IMR-90 (cell line): ENCODE results near the gene MAN2B1. TPM values are rescaled to one million over a fixed set of nuclear protein-coding genes. Genes with fewer than 3 reads are reported as not detected.
A peak's percentile ranks its signal among the peaks of the same experiment; 100 is the strongest.

Experiments
- ATAC-seq: fragments of 200-7000 bp; cut with Tn5 transposase; 2 replicates; pipeline ENCODE4 v1.9.1; 2020; ENCODE audit warnings: low read depth, mild to moderate bottlenecking, moderate library complexity
- BruUV-seq: library from RNA; stranded (reverse); fragments of 400-500 nt; replicated peaks from 2 replicates; lab custom pipeline; 2021; lab: Mats Ljungman, UMichigan
- CTCF ChIA-PET: fragments of 300-600 bp; formaldehyde crosslinking; extraction: SDS; loops from one replicate; lab custom pipeline; 2021; ENCODE audit warnings: antibody characterized with exemption; lab: Yijun Ruan, JAX
- POLR2A ChIA-PET: fragments of 300-600 bp; sonication (Branson Sonifier 250); formaldehyde crosslinking; loops from one replicate; lab custom pipeline; 2022; ENCODE audit warnings: antibody characterized with exemption; ENCODE audit not compliant: unreplicated experiment; lab: Charles Lee
- DNase-seq: peaks from one replicate; pipeline ENCODE4 v3.0.0; 2013
- H2AFZ ChIP-seq: replicated peaks from 2 replicates; pipeline ENCODE3; 2013; ENCODE audit warnings: low read length, mild to moderate bottlenecking; ENCODE audit not compliant: poor library complexity
- H2AK5ac ChIP-seq: 2 replicates; pipeline ENCODE4 v1.6.1; 2013; ENCODE audit warnings: low read depth, low read length, inconsistent platforms
- H2AK9ac ChIP-seq: replicated peaks from 2 replicates; pipeline ENCODE3; 2013; ENCODE audit warnings: mild to moderate bottlenecking, low read depth, low read length, moderate library complexity; ENCODE audit not compliant: poor library complexity
- H2BK120ac ChIP-seq: 2 replicates; pipeline ENCODE4 v1.6.1; 2013; ENCODE audit warnings: low read depth, low read length, inconsistent platforms
- H2BK15ac ChIP-seq: 3 replicates; pipeline ENCODE4 v1.6.1; 2013; ENCODE audit warnings: low read depth, low read length, inconsistent platforms
- H2BK20ac ChIP-seq: 2 replicates; pipeline ENCODE4 v1.6.1; 2013; ENCODE audit warnings: low read depth, mild to moderate bottlenecking, inconsistent platforms, low read length, moderate library complexity
- H2BK5ac ChIP-seq: 2 replicates; pipeline ENCODE4 v1.6.1; 2013; ENCODE audit warnings: mild to moderate bottlenecking, low read depth, low read length, inconsistent platforms; ENCODE audit not compliant: poor library complexity, severe bottlenecking
- H3K14ac ChIP-seq: replicated peaks from 2 replicates; pipeline ENCODE4 v1.6.1; 2013; ENCODE audit warnings: low read depth, low read length, inconsistent platforms
- H3K18ac ChIP-seq: 2 replicates; pipeline ENCODE4 v1.6.1; 2013; ENCODE audit warnings: low read depth, low read length, control low read depth
- H3K23ac ChIP-seq: 2 replicates; pipeline ENCODE4 v1.6.1; 2013; ENCODE audit warnings: low read depth, low read length, inconsistent platforms
- H3K27ac ChIP-seq: 2 replicates; pipeline ENCODE4 v1.5.1; 2013; ENCODE audit warnings: mild to moderate bottlenecking, control low read depth, low read length; ENCODE audit not compliant: insufficient read depth
- H3K27me3 ChIP-seq: 2 replicates; pipeline ENCODE4 v1.6.1; 2013; ENCODE audit warnings: low read length; ENCODE audit not compliant: control insufficient read depth, insufficient read depth
- H3K36me3 ChIP-seq: 2 replicates; pipeline ENCODE4 v1.6.1; 2013; ENCODE audit warnings: low read length, mixed read lengths; ENCODE audit not compliant: control insufficient read depth, insufficient read depth
- H3K4ac ChIP-seq: 2 replicates; pipeline ENCODE4 v1.6.1; 2013; ENCODE audit warnings: low read depth, low read length, inconsistent platforms
- H3K4me1 ChIP-seq: 2 replicates; pipeline ENCODE4 v1.6.1; 2013; ENCODE audit warnings: low read length, mixed read lengths; ENCODE audit not compliant: control insufficient read depth, insufficient read depth
- H3K4me2 ChIP-seq: 2 replicates; pipeline ENCODE4 v1.6.1; 2013; ENCODE audit warnings: low read depth, mild to moderate bottlenecking, control low read depth, low read length, moderate library complexity
- H3K4me3 ChIP-seq: 2 replicates; pipeline ENCODE4 v1.5.1; 2013; ENCODE audit warnings: low read depth, mild to moderate bottlenecking, control low read depth, low read length, moderate library complexity; ENCODE audit not compliant: insufficient read depth
- H3K56ac ChIP-seq: 2 replicates; pipeline ENCODE4 v1.6.1; 2013; ENCODE audit warnings: low read length, inconsistent platforms; ENCODE audit not compliant: insufficient read depth; ENCODE audit errors: extremely low read depth
- H3K79me1 ChIP-seq, 2 experiments: 2 replicates each; pipeline ENCODE4 v1.6.1; 2013; ENCODE audit warnings: low read length in 2 of 2, inconsistent platforms in 1 of 2, low read depth in 1 of 2
- H3K9ac ChIP-seq: 2 replicates; pipeline ENCODE4 v1.6.1; 2013; ENCODE audit warnings: low read depth, low read length, control low read depth
- H3K9me1 ChIP-seq: 2 replicates; pipeline ENCODE4 v1.6.1; 2013; ENCODE audit warnings: low read length, inconsistent platforms; ENCODE audit not compliant: insufficient read depth
- H3K9me3 ChIP-seq: 2 replicates; pipeline ENCODE4 v1.6.1; 2013; ENCODE audit warnings: low read length; ENCODE audit not compliant: control insufficient read depth, insufficient read depth
- H4K20me1 ChIP-seq: 2 replicates; pipeline ENCODE4 v1.6.1; 2013; ENCODE audit warnings: low read length, inconsistent platforms; ENCODE audit not compliant: insufficient read depth
- H4K5ac ChIP-seq: 2 replicates; pipeline ENCODE4 v1.6.1; 2013; ENCODE audit warnings: mild to moderate bottlenecking, low read depth, low read length, control low read depth
- H4K8ac ChIP-seq, 2 experiments: 2 replicates each; pipeline ENCODE4 v1.6.1; 2013; ENCODE audit warnings: low read depth in 2 of 2, low read length in 2 of 2, control low read depth in 1 of 2, inconsistent platforms in 1 of 2
- H4K91ac ChIP-seq: 2 replicates; pipeline ENCODE4 v1.6.1; 2013; ENCODE audit warnings: low read depth, low read length, inconsistent platforms; ENCODE audit not compliant: insufficient read depth
- CEBPB ChIP-seq: IDR thresholded peaks from 2 replicates; pipeline ENCODE4 v1.6.1; 2012; ENCODE audit warnings: low read depth, low read length, improper control_type of control experiment
- MAFK ChIP-seq: IDR thresholded peaks from 2 replicates; pipeline ENCODE4 v1.6.1; 2012; ENCODE audit warnings: low read depth, low read length, improper control_type of control experiment
- WGBS, 2 experiments: methylation state at CpG; one replicate each; pipeline versions ENCODE4 v1.1.5 to v1.1.7; 2013; ENCODE audit warnings: missing lambda C conversion rate in 2 of 2; ENCODE audit not compliant: insufficient read length in 1 of 2; ENCODE audit errors: extremely low coverage in 2 of 2; 5-methylcytosine and 5-hydroxymethylcytosine counted together
- dilution Hi-C: fragments of 300-500 bp; cut with HindIII; formaldehyde crosslinking; loops from one replicate; pipeline ENCODE4 v1.14.3; 2018; ENCODE audit warnings: low sequenced_read_pairs; ENCODE audit not compliant: unreplicated experiment
- in situ Hi-C: fragments of 300-500 bp; cut with MboI; formaldehyde crosslinking; loops from 3 replicates; pipeline ENCODE4 v1.14.3; 2019; ENCODE audit warnings: low sequenced_read_pairs, inconsistent platforms, mixed read lengths
- intact Hi-C: fragments of 100-400 bp; cut with micrococcal nuclease; formaldehyde crosslinking; loops from 2 replicates; pipeline ENCODE4 v1.10.0; 2022
- microRNA-seq, 2 experiments: library from miRNA; stranded (forward) in 1 of 2; unstranded in 1 of 2; fragments of 10-50 nt in 1 of 2; fragments of <30 nt in 1 of 2; gene quantifications in 1 of 2; microRNA quantifications in 1 of 2; one replicate each; pipeline versions ENCODE3 to v1.1.0; 2013 to 2020; ENCODE audit not compliant: insufficient read depth in 1 of 2, insufficient read length in 1 of 2, unreplicated experiment in 1 of 2
- polyA plus RNA-seq, 3 experiments: library from polyadenylated mRNA; depleted of rRNA; stranded (reverse); fragments of >200 nt; gene quantifications; 2 replicates each; pipeline ENCODE4 v1.2.3, GENCODE V29; 2012; ENCODE audit warnings: low replicate concordance in 1 of 3
- small RNA-seq, 5 experiments: library from RNA; depleted of rRNA; stranded (forward); fragments of <200 nt; gene quantifications; one replicate each; pipeline ENCODE3, GENCODE V24; 2012
- total RNA-seq: library from RNA; depleted of rRNA; stranded (reverse); fragments of >200 nt; gene quantifications from 2 replicates; pipeline ENCODE4 v1.2.3, GENCODE V29; 2012; rRNA removed

Gene MAN2B1
- total and polyA plus RNA-seq, 2 of the 4 experiments (the other 2 are of a cell fraction), result 10.4 to 55.4 TPM

DNA sequence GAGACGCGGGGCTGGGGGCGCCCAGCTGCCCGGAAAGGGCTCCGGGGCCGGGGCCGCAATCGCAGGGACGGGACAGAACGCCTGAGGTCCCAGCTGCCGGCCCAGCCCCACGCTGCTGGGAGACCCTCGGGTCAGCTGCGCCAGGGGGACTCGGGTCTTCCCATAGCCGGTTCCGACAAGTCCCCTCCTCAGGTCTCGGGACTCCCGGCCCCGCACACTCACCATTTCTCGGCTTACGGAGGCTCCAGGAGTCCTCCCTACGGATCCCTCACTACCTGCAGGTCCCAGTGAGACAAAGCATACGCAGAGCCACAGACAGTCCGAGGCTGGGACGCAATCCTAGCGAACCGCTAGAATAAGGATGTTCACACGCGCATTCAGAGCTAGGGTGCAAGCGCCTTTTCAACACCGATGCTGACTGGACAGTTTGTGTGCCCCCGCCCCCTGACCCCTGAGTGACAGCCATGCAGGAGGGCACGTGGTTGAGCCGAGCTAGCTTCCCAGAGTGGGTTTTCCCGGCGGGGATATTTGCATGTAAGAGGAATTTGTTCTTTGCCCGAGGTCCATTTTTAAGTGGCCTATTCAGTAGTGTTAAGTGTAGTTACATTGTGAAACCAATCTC, 69.5 kb downstream of the MAN2B1 start:
- H4K5ac ChIP-seq, result no peak overlapping the region
- no peaks in the 10 kb centered on the region for H3K4me1 ChIP-seq
- H4K8ac ChIP-seq, result no peak overlapping the region
- no peak overlapping the region for H3K14ac ChIP-seq
- H2BK15ac ChIP-seq, result no peak overlapping the region
- no peaks in the 10 kb centered on the region; a peak in 3 of 4 replicates for H3K79me1 ChIP-seq
- BruUV-seq, result no TSS peak
- no peak overlapping the region for H3K9ac ChIP-seq
- H4K20me1 ChIP-seq, result no peaks in the 10 kb centered on the region; the same call in 1 of the 2 replicates
- in situ Hi-C loops, result no loop called here
- H3K4ac ChIP-seq, result no peak overlapping the region
- peaks cover 14% of the 10 kb centered on the region; the same call in 1 of the 2 replicates for H3K36me3 ChIP-seq
- POLR2A ChIA-PET, result no interaction called here
- no peak overlapping the region for H3K23ac ChIP-seq
- no peak overlapping the region for H3K18ac ChIP-seq
- peak overlapping the region; percentile 57 for H2AK9ac ChIP-seq
- intact Hi-C loops, result no loop called here
- no peaks in the 10 kb centered on the region for H3K9me3 ChIP-seq
- dilution Hi-C loops, result no loop called here
- H4K91ac ChIP-seq, result no peak overlapping the region
- H2BK5ac ChIP-seq, result no peak overlapping the region
- no peak overlapping the region for H2AK5ac ChIP-seq
- DNase-seq (no peak), ATAC-seq (no peak)
- 59% methylated on average over 16 of the region's 38 CpGs; no CpG with 5 or more reads in 1 of the 2 experiments for WGBS, 2 experiments
- H2BK20ac ChIP-seq, result no peak overlapping the region
- no peak overlapping the region for H3K4me3 ChIP-seq
- no peak overlapping the region for H2AFZ ChIP-seq
- no peak overlapping the region for H3K56ac ChIP-seq
- no peak overlapping the region for H3K27ac ChIP-seq
- CTCF ChIA-PET, result no interaction called here
- H3K4me2 ChIP-seq, result no peak overlapping the region
- no peak overlapping the region for H2BK120ac ChIP-seq
- H3K27me3 ChIP-seq, result no peaks in the 10 kb centered on the region
- no peaks in the 10 kb centered on the region for H3K9me1 ChIP-seq
- peak; percentile 32; the same call in 1 of the 2 replicates for TF ChIP-seq MAFK
- TF ChIP-seq CEBPB, result no peak

Small RNA genes lying within 50 kb of the gene (microRNA-seq; reads per million reads assigned to microRNA genes)
- gene SNORD41 (ENCODE audit: insufficient read depth, insufficient read length), result 298 reads per million, percentile 88 among the genes with 10 or more reads in this experiment

Small RNA genes lying within 50 kb of the gene (small RNA-seq; reads per million reads assigned to genes)
- 3.3 to 23.1 (median 5.3) reads per million in 5 experiments for gene SNORD41

Other genes starting within 250 kb of the MAN2B1 start
- gene ZNF443, start 225.7 kb downstream of the MAN2B1 start, total RNA-seq, result 3.2 and 3.6 TPM in 2 replicates
- gene ZNF443, start 225.7 kb downstream of the MAN2B1 start, polyA plus RNA-seq (2012; rRNA removed), result 0.52 and 0.79 TPM in 2 replicates
- gene ZNF709, start 181.9 kb downstream of the MAN2B1 start, total RNA-seq, result 3.8 and 4.2 TPM in 2 replicates
- 0.43 and 0.50 TPM in 2 replicates for gene ZNF709, start 181.9 kb downstream of the MAN2B1 start, polyA plus RNA-seq (2012; rRNA removed)
- gene ZNF564, start 115.3 kb downstream of the MAN2B1 start, total RNA-seq, result 6.3 and 9.4 TPM in 2 replicates
- 1.2 and 1.5 TPM in 2 replicates for gene ZNF564, start 115.3 kb downstream of the MAN2B1 start, polyA plus RNA-seq (2012; rRNA removed)
- gene ZNF490, start 55.9 kb downstream of the MAN2B1 start, total RNA-seq, result 8.1 and 9.0 TPM in 2 replicates
- 1.5 and 1.7 TPM in 2 replicates for gene ZNF490, start 55.9 kb downstream of the MAN2B1 start, polyA plus RNA-seq (2012; rRNA removed)
- gene ZNF791, start 55.8 kb downstream of the MAN2B1 start, total RNA-seq, result 15.8 and 19.4 TPM in 2 replicates
- gene ZNF791, start 55.8 kb downstream of the MAN2B1 start, polyA plus RNA-seq (2012; rRNA removed), result 7.0 and 7.1 TPM in 2 replicates
- 5.3 and 5.9 TPM in 2 replicates for gene WDR83, start 65 bp upstream of the MAN2B1 start, total RNA-seq
- gene WDR83, start 65 bp upstream of the MAN2B1 start, polyA plus RNA-seq (2012; rRNA removed), result 8.9 and 10.5 TPM in 2 replicates
- 73.3 and 82.8 TPM in 2 replicates for gene DHPS, start 15.1 kb upstream of the MAN2B1 start, total RNA-seq
- gene DHPS, start 15.1 kb upstream of the MAN2B1 start, polyA plus RNA-seq (2012; rRNA removed), result 85.0 and 88.6 TPM in 2 replicates
- gene GNG14, start 21.3 kb upstream of the MAN2B1 start, total RNA-seq, result not detected in 2 replicates
- not detected in 2 replicates for gene GNG14, start 21.3 kb upstream of the MAN2B1 start, polyA plus RNA-seq (2012; rRNA removed)
- gene FBXW9, start 29.9 kb upstream of the MAN2B1 start, total RNA-seq, result 8.6 and 9.5 TPM in 2 replicates
- 14.2 and 14.4 TPM in 2 replicates for gene FBXW9, start 29.9 kb upstream of the MAN2B1 start, polyA plus RNA-seq (2012; rRNA removed)
- 32.8 and 36.0 TPM in 2 replicates for gene TNPO2, start 57.2 kb upstream of the MAN2B1 start, total RNA-seq
- 77.2 and 82.3 TPM in 2 replicates for gene TNPO2, start 57.2 kb upstream of the MAN2B1 start, polyA plus RNA-seq (2012; rRNA removed)
- 99.2 and 113 TPM in 2 replicates for gene TRIR, start 67.9 kb upstream of the MAN2B1 start, total RNA-seq
- 201 and 242 TPM in 2 replicates for gene TRIR, start 67.9 kb upstream of the MAN2B1 start, polyA plus RNA-seq (2012; rRNA removed)
- gene GET3, start 70.8 kb upstream of the MAN2B1 start, total RNA-seq, result 111 and 129 TPM in 2 replicates
- gene GET3, start 70.8 kb upstream of the MAN2B1 start, polyA plus RNA-seq (2012; rRNA removed), result 152 and 178 TPM in 2 replicates
- gene BEST2, start 85.0 kb upstream of the MAN2B1 start, total RNA-seq, result not detected in 2 replicates
- not detected in 2 replicates for gene BEST2, start 85.0 kb upstream of the MAN2B1 start, polyA plus RNA-seq (2012; rRNA removed)
- gene HOOK2, start 108.8 kb upstream of the MAN2B1 start, total RNA-seq, result 7.5 and 8.1 TPM in 2 replicates
- gene HOOK2, start 108.8 kb upstream of the MAN2B1 start, polyA plus RNA-seq (2012; rRNA removed), result 11.0 and 21.6 TPM in 2 replicates
- 20.8 and 32.8 TPM in 2 replicates for gene JUNB, start 124.7 kb upstream of the MAN2B1 start, total RNA-seq
- 109 and 141 TPM in 2 replicates for gene JUNB, start 124.7 kb upstream of the MAN2B1 start, polyA plus RNA-seq (2012; rRNA removed)
- 351 and 371 TPM in 2 replicates for gene PRDX2, start 135.1 kb upstream of the MAN2B1 start, total RNA-seq
- gene PRDX2, start 135.1 kb upstream of the MAN2B1 start, polyA plus RNA-seq (2012; rRNA removed), result 378 and 383 TPM in 2 replicates
- gene THSD8, start 135.3 kb upstream of the MAN2B1 start, total RNA-seq, result not detected in 2 replicates
- 0.68 and 0.90 TPM in 2 replicates for gene THSD8, start 135.3 kb upstream of the MAN2B1 start, polyA plus RNA-seq (2012; rRNA removed)
- gene RNASEH2A, start 139.8 kb upstream of the MAN2B1 start, total RNA-seq, result 44.6 and 45.5 TPM in 2 replicates
- gene RNASEH2A, start 139.8 kb upstream of the MAN2B1 start, polyA plus RNA-seq (2012; rRNA removed), result 34.9 and 39.4 TPM in 2 replicates
- gene RTBDN, start 167.8 kb upstream of the MAN2B1 start, total RNA-seq, result not detected in 2 replicates
- 0.07 and 0.14 TPM in 2 replicates for gene RTBDN, start 167.8 kb upstream of the MAN2B1 start, polyA plus RNA-seq (2012; rRNA removed)
- 0.28 and 1.1 TPM in 2 replicates for gene MAST1, start 171.8 kb upstream of the MAN2B1 start, total RNA-seq
- gene MAST1, start 171.8 kb upstream of the MAN2B1 start, polyA plus RNA-seq (2012; rRNA removed), result 0.44 and 0.56 TPM in 2 replicates
- gene DNASE2, start 214.7 kb upstream of the MAN2B1 start, total RNA-seq, result 6.4 and 9.5 TPM in 2 replicates
- gene DNASE2, start 214.7 kb upstream of the MAN2B1 start, polyA plus RNA-seq (2012; rRNA removed), result 31.1 and 32.0 TPM in 2 replicates
- gene KLF1, start 220.5 kb upstream of the MAN2B1 start, total RNA-seq, result not detected in 2 replicates
- not detected in 2 replicates for gene KLF1, start 220.5 kb upstream of the MAN2B1 start, polyA plus RNA-seq (2012; rRNA removed)
- gene GCDH, start 224.4 kb upstream of the MAN2B1 start, total RNA-seq, result 41.1 and 41.6 TPM in 2 replicates
- gene GCDH, start 224.4 kb upstream of the MAN2B1 start, polyA plus RNA-seq (2012; rRNA removed), result 24.5 and 27.7 TPM in 2 replicates